Left forelimb (tissue), 1 donor: ENCODE results near the gene DVL1.
"Not testable (repeated sequence)": the region's sequence is repeated elsewhere in the genome, so short reads cannot be mapped to it uniquely, and the experiment has no call there.

Source experiments
- DNase-seq: peaks from one replicate; pipeline ENCODE4 v3.0.0-alpha.2; 2018; ENCODE audit warnings: low spot score

The DVL1 gene

GRCh38 chr1:1349256-1350012 lies at the start of gene DVL1:
Gene DVL1 (minus strand): TSS chr1:1349418. CDS start chr1:1349065, 353 bp downstream.
- peak; percentile 87 for DNase-seq

GRCh38 chr1:1398677-1399186 lies 49.5 kb upstream of the DVL1 start:
- no peak for DNase-seq

GRCh38 chr1:1397839-1398523 lies 48.8 kb upstream of the DVL1 start:
- no peak for DNase-seq

- no peak for DNase-seq
Measured at GRCh38 chr1:1395166-1395565, 45.9 kb upstream of the DVL1 start.

- DNase-seq = no peak
Measured at GRCh38 chr1:1394116-1394515, 44.9 kb upstream of the DVL1 start.

GRCh38 chr1:1393428-1393827 lies 44.2 kb upstream of the DVL1 start:
- DNase-seq = no peak

- DNase-seq = no peak
Measured at GRCh38 chr1:1393014-1393413, 43.8 kb upstream of the DVL1 start.

- DNase-seq = no peak
Measured at GRCh38 chr1:1391225-1391624, 42.0 kb upstream of the DVL1 start.

- no peak for DNase-seq
Measured at GRCh38 chr1:1390675-1391074, 41.5 kb upstream of the DVL1 start.

- DNase-seq = no peak
Measured at GRCh38 chr1:1388078-1388472, 38.9 kb upstream of the DVL1 start.

- DNase-seq = no peak
Measured at GRCh38 chr1:1387098-1388077, 38.2 kb upstream of the DVL1 start.

- DNase-seq = no peak
Measured at GRCh38 chr1:1385931-1386330, 36.7 kb upstream of the DVL1 start.

- DNase-seq = not testable (repeated sequence)
Measured at GRCh38 chr1:1385339-1385738, 36.1 kb upstream of the DVL1 start.

GRCh38 chr1:1381294-1381693 lies 32.1 kb upstream of the DVL1 start:
- DNase-seq = no peak

- no peak for DNase-seq
Measured at GRCh38 chr1:1380860-1381259, 31.6 kb upstream of the DVL1 start.

GRCh38 chr1:1377540-1378205 lies 28.5 kb upstream of the DVL1 start:
- DNase-seq = no peak

- no peak for DNase-seq
Measured at GRCh38 chr1:1376551-1377226, 27.5 kb upstream of the DVL1 start.

- peak; percentile 99 for DNase-seq
Measured at GRCh38 chr1:1374929-1375662, 25.9 kb upstream of the DVL1 start, which contains the start of gene AURKAIP1. Gene AURKAIP1 (minus strand): TSS chr1:1375207. CDS start chr1:1374756, 451 bp downstream.

GRCh38 chr1:1374589-1374928 lies 25.3 kb upstream of the DVL1 start:
- no peak for DNase-seq
